Neural progenitor cell (in vitro differentiated cells): ENCODE data around the gene IQCH. TPM values are rescaled to one million over a fixed set of nuclear protein-coding genes. Genes with fewer than 3 reads are reported as not detected.
A peak's percentile ranks its signal among the peaks of the same experiment; 100 is the strongest.

Experiments
- DNase-seq: peaks from one replicate; pipeline ENCODE4 v3.0.0-alpha.2; 2016; ENCODE audit warnings: low spot score
- H2AFZ ChIP-seq: fragments of 200-600 bp; sonication (generic); replicated peaks from 2 replicates; pipeline ENCODE4 v1.6.1; 2016; ENCODE audit warnings: antibody characterized with exemption
- H3F3A ChIP-seq: fragments of 200-600 bp; sonication (generic); 2 replicates; pipeline ENCODE4 v1.6.1; 2016; ENCODE audit warnings: antibody characterized with exemption, low read depth
- H3K27ac ChIP-seq: fragments of 200-600 bp; sonication (generic); 2 replicates; pipeline ENCODE4 v1.5.1; 2016; ENCODE audit warnings: mild to moderate bottlenecking
- H3K27me3 ChIP-seq: fragments of 200-600 bp; sonication (generic); 2 replicates; pipeline ENCODE4 v1.6.1; 2016; ENCODE audit warnings: mild to moderate bottlenecking, moderate library complexity
- H3K36me3 ChIP-seq: fragments of 200-600 bp; sonication (generic); 2 replicates; pipeline ENCODE4 v1.5.1; 2016
- H3K4me1 ChIP-seq: fragments of 200-600 bp; sonication (generic); 2 replicates; pipeline ENCODE4 v1.6.1; 2016; ENCODE audit warnings: mixed run types
- H3K4me2 ChIP-seq: fragments of 200-600 bp; sonication (generic); 2 replicates; pipeline ENCODE4 v1.6.1; 2016
- H3K4me3 ChIP-seq: fragments of 200-600 bp; sonication (generic); 2 replicates; pipeline ENCODE4 v1.5.1; 2016
- H3K79me2 ChIP-seq: fragments of 200-600 bp; sonication (generic); 2 replicates; pipeline ENCODE4 v1.6.1; 2016; ENCODE audit warnings: low read depth
- H3K9ac ChIP-seq: fragments of 200-600 bp; sonication (generic); 2 replicates; pipeline ENCODE4 v1.6.1; 2016
- H3K9me3 ChIP-seq: fragments of 200-600 bp; sonication (generic); 2 replicates; pipeline ENCODE4 v1.5.1; 2016; ENCODE audit warnings: low read depth
- H4K20me1 ChIP-seq: fragments of 200-600 bp; sonication (generic); 2 replicates; pipeline ENCODE4 v1.6.1; 2016; ENCODE audit warnings: low read depth
- H3K27ac Mint-ChIP-seq: 3 replicates; pipeline ENCODE4 v1.8.0; 2021; ENCODE audit warnings: mixed read lengths
- H3K27me3 Mint-ChIP-seq: 2 replicates; pipeline ENCODE4 v1.8.0; 2022; ENCODE audit warnings: low read depth, mild to moderate bottlenecking, inconsistent platforms, moderate library complexity, mixed read lengths; ENCODE audit not compliant: insufficient read depth
- H3K36me3 Mint-ChIP-seq: 3 replicates; pipeline ENCODE4 v1.8.0; 2021; ENCODE audit warnings: mixed read lengths
- H3K4me1 Mint-ChIP-seq: 3 replicates; pipeline ENCODE4 v1.8.0; 2021; ENCODE audit warnings: mixed read lengths
- H3K4me3 Mint-ChIP-seq: 3 replicates; pipeline ENCODE4 v1.8.0; 2021; ENCODE audit warnings: mild to moderate bottlenecking, moderate library complexity, mixed read lengths
- H3K9me3 Mint-ChIP-seq: 3 replicates; pipeline ENCODE4 v1.8.0; 2020; ENCODE audit warnings: mixed read lengths
- EZH2 ChIP-seq: fragments of 200-600 bp; sonication (generic); IDR thresholded peaks from 2 replicates; pipeline ENCODE4 v1.6.1; 2017; ENCODE audit warnings: antibody characterized with exemption, mild to moderate bottlenecking, moderate library complexity
- EZH2phosphoT487 ChIP-seq: fragments of 200-600 bp; sonication (generic); IDR thresholded peaks from 2 replicates; pipeline ENCODE4 v1.6.1; 2017; ENCODE audit warnings: antibody characterized with exemption
- total RNA-seq: library from RNA; depleted of rRNA; stranded (reverse); fragments of >200 nt; gene quantifications from 2 replicates; pipeline ENCODE4 v1.2.3, GENCODE V29; 2015; ENCODE audit warnings: low replicate concordance
- TF ChIP-seq, protein P1 (sequence below): fragments of 200-600 bp; sonication (generic); IDR thresholded peaks from 2 replicates; pipeline ENCODE4 v1.5.1; 2017; ENCODE audit warnings: antibody characterized with exemption, mild to moderate bottlenecking

The IQCH gene
- total RNA-seq, 1 donor from 2014 or later, result 21.0 TPM

DNA sequence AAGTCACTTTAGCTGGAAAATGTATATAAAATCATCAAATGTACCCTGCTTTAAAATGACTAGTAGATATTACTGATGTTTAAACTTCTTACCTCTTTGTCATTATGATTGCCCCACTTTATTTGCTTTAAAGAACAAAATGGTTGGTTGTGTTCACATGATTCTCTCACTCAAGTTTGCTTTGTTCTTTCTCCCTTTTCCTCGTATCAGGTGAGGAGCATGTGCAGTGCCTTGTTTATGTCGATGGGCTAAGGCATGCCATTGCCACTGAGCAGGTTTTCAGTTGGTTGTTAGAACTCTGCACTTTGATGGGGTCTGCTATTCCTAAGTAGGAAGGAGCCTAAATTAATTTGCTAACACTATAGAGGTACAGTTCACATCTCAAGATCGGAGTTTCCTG lies 293.2 kb downstream of the IQCH start:
- peak overlapping the region; percentile 72 for H3K4me2 ChIP-seq
- H3K4me3 ChIP-seq, result no peak overlapping the region

DNA sequence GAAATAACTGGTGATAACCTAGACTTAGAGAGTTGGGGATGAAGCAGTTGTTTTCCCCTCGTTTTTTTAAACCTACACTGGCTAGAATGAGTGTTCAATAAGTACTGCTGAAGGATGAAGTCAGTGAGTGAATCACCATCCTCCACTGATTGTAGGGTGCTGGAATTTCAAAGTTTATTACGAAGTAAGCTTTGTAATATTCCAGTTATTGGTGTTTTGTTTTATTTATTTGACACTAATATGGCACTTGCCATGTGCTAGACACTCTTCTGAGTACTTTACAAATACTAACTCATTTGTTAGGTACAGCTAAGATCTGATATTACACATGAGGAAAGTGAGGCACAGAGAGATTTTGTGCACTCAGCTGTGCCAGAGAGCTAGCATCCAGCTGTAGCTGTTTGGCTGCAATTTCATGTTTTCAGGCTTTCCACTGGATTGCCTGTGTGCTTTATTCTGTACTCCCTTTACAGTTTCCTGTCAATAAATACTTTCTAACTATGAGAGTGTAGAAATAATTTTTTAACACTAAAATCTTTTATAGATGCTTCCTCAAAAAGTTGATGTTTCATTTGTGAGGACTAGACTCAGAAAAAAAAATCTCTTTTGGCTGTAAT lies 293.8 kb downstream of the IQCH start:
- Histone ChIP-seq H3K4me2 (peak overlapping the region; percentile 72), H4K20me1 (peaks cover 8% of the 10 kb centered on the region), H3K4me1 (peaks cover 39% of the 10 kb centered on the region), H3K4me3 (no peak overlapping the region), H2AFZ (no peak overlapping the region), H3K27ac (peak overlapping the region; percentile 17), H3F3A (peaks cover 24% of the 10 kb centered on the region), H3K27me3 (no peaks in the 10 kb centered on the region), H3K36me3 (peaks cover 4% of the 10 kb centered on the region), H3K9me3 (no peaks in the 10 kb centered on the region), H3K79me2 (peaks cover 43% of the 10 kb centered on the region), H3K9ac (no peak overlapping the region)
- peak overlapping the region; percentile 93 for H3K27ac Mint-ChIP-seq
- H3K36me3 Mint-ChIP-seq, result peaks cover 7% of the 10 kb centered on the region
- H3K4me3 Mint-ChIP-seq, result peak overlapping the region; percentile 75
- no peaks in the 10 kb centered on the region for H3K27me3 Mint-ChIP-seq
- peaks cover 47% of the 10 kb centered on the region for H3K4me1 Mint-ChIP-seq
- H3K9me3 Mint-ChIP-seq, result no peaks in the 10 kb centered on the region
- TF ChIP-seq EZH2phosphoT487 (no peak), EZH2 (no peak)
- TF ChIP-seq, protein P1, sequence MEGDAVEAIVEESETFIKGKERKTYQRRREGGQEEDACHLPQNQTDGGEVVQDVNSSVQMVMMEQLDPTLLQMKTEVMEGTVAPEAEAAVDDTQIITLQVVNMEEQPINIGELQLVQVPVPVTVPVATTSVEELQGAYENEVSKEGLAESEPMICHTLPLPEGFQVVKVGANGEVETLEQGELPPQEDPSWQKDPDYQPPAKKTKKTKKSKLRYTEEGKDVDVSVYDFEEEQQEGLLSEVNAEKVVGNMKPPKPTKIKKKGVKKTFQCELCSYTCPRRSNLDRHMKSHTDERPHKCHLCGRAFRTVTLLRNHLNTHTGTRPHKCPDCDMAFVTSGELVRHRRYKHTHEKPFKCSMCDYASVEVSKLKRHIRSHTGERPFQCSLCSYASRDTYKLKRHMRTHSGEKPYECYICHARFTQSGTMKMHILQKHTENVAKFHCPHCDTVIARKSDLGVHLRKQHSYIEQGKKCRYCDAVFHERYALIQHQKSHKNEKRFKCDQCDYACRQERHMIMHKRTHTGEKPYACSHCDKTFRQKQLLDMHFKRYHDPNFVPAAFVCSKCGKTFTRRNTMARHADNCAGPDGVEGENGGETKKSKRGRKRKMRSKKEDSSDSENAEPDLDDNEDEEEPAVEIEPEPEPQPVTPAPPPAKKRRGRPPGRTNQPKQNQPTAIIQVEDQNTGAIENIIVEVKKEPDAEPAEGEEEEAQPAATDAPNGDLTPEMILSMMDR, result no peak
- DNase-seq, result no peak

More for the DNA sequence above, 293.2 kb downstream of the IQCH start:
- H3K27ac ChIP-seq, result peak overlapping the region; percentile 17
- H3K4me3 Mint-ChIP-seq, result no peak overlapping the region
- no peaks in the 10 kb centered on the region for H3K27me3 Mint-ChIP-seq
- no peaks in the 10 kb centered on the region for H3K9me3 ChIP-seq
- TF ChIP-seq EZH2 (no peak), EZH2phosphoT487 (no peak)
- TF ChIP-seq, protein P1, result no peak
- H3K9ac ChIP-seq, result no peak overlapping the region
- H3K36me3 Mint-ChIP-seq, result peaks cover 7% of the 10 kb centered on the region
- no peaks in the 10 kb centered on the region for H3K9me3 Mint-ChIP-seq
- peak overlapping the region; percentile 62 for H3K27ac Mint-ChIP-seq
- peaks cover 8% of the 10 kb centered on the region for H4K20me1 ChIP-seq
- peaks cover 4% of the 10 kb centered on the region for H3K36me3 ChIP-seq
- no peak overlapping the region for H2AFZ ChIP-seq
- no peaks in the 10 kb centered on the region for H3K27me3 ChIP-seq
- H3K79me2 ChIP-seq, result peaks cover 48% of the 10 kb centered on the region
- DNase-seq, result no peak
- peaks cover 41% of the 10 kb centered on the region for H3K4me1 ChIP-seq
- H3K4me1 Mint-ChIP-seq, result peaks cover 49% of the 10 kb centered on the region
- H3F3A ChIP-seq, result peaks cover 24% of the 10 kb centered on the region

DNA sequence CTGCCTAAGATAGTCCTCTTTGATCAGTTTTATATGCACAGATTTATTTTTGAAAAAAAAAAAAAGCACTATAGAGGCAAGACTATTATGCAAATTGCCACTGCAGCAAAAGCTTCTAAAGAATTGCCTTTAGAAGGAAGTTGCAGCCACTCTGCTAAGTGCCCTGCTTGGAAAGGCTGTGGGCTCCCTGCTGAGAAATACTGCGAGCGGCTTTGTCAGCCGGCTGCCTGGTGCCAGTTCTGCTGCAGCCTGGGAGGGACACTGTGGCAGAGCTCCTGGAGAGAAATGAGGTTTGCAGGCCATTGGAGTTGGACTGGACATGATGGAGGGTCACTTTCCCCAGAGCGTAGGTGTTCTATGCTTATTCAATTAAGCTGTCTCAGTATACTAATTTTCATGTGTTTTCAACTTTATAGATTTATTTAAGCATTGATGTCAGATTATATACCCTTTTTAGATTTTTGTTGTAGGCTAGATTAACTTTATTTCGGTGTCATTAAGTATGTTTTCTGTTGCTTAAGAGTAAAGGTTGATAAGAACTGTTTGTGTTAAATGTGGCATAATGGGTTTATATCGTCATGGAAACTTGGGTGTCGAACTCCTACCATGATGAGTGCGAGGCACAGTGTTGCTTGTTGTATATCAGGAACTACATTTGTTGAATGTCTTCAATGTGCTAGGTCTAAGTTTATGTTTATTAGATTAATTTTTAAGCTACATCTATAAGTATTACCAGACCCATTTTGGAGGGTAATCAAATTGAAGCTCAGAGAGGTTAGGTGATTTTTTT lies 294.5 kb downstream of the IQCH start:
- Histone ChIP-seq H3K4me2 (peak overlapping the region; percentile 72), H3K27ac (peak overlapping the region; percentile 17), H3F3A (peaks cover 24% of the 10 kb centered on the region), H3K9ac (no peak overlapping the region), H4K20me1 (peaks cover 5% of the 10 kb centered on the region), H3K4me3 (peak overlapping the region; percentile 18), H2AFZ (no peak overlapping the region), H3K4me1 (peaks cover 33% of the 10 kb centered on the region), H3K79me2 (peaks cover 36% of the 10 kb centered on the region), H3K9me3 (no peaks in the 10 kb centered on the region), H3K27me3 (no peaks in the 10 kb centered on the region), H3K36me3 (peaks cover 4% of the 10 kb centered on the region)
- TF ChIP-seq, protein P1, result no peak
- TF ChIP-seq EZH2phosphoT487, result no peak
- Mint-ChIP-seq H3K27ac (peak overlapping the region; percentile 93), H3K9me3 (no peaks in the 10 kb centered on the region), H3K27me3 (no peaks in the 10 kb centered on the region), H3K4me3 (peak overlapping the region; percentile 75), H3K36me3 (peaks cover 7% of the 10 kb centered on the region), H3K4me1 (peaks cover 40% of the 10 kb centered on the region)
- DNase-seq, result peak; percentile 93
